Type B pancreatic cell (in vitro differentiated cells): Measurements from ENCODE around the gene RBM3. TPM values are rescaled to one million over a fixed set of nuclear protein-coding genes. Genes with fewer than 3 reads are reported as not detected.
A peak's percentile ranks its signal among the peaks of the same experiment; 100 is the strongest.
"Not testable (repeated sequence)": the region's sequence is repeated elsewhere in the genome, so short reads cannot be mapped to it uniquely, and the experiment has no call there.

Experiments
- DNase-seq: peaks from one replicate; pipeline ENCODE4 v3.0.0; 2021; ENCODE audit warnings: mixed read lengths; ENCODE audit not compliant: unreplicated experiment; ENCODE audit errors: extremely low spot score
- H3K27ac Mint-ChIP-seq: 2 replicates; pipeline ENCODE4 v1.8.0; 2021; ENCODE audit warnings: mild to moderate bottlenecking, mixed read lengths
- H3K27me3 Mint-ChIP-seq: 2 replicates; pipeline ENCODE4 v1.8.0; 2021; ENCODE audit warnings: mixed read lengths
- H3K36me3 Mint-ChIP-seq: 2 replicates; pipeline ENCODE4 v1.8.0; 2021; ENCODE audit warnings: mixed read lengths
- H3K4me1 Mint-ChIP-seq: one replicate; pipeline ENCODE4 v1.8.0; 2021; ENCODE audit warnings: mixed read lengths; ENCODE audit not compliant: unreplicated experiment
- H3K4me3 Mint-ChIP-seq: 2 replicates; pipeline ENCODE4 v1.8.0; 2021; ENCODE audit warnings: mild to moderate bottlenecking, mixed read lengths
- H3K9me3 Mint-ChIP-seq: 2 replicates; pipeline ENCODE4 v1.8.0; 2021; ENCODE audit warnings: mixed read lengths
- long read RNA-seq: library from polyadenylated mRNA; unstranded; transcript quantifications from one replicate; pipeline ENCODE4 v2.0.0, GENCODE V29; 2020
- total RNA-seq: library from RNA; stranded (reverse); gene quantifications from 2 replicates; pipeline ENCODE4 v1.2.1, GENCODE V29; 2021; ENCODE audit warnings: low replicate concordance
- TF ChIP-seq, protein P1 (sequence below): fragments of 200-600 bp; sonication (generic); conservative IDR thresholded peaks from 2 replicates; pipeline ENCODE4 v1.5.0; 2021; ENCODE audit warnings: antibody characterized with exemption, mild to moderate bottlenecking

The RBM3 gene
- total RNA-seq: 131 and 178 TPM in 2 replicates
- long read RNA-seq, transcript RBM3-203 (7 exons, 2,162 nt): major isoform, 444 of 512 reads
- long read RNA-seq, transcript RBM3-202 (6 exons, 1,130 nt): minor isoform, 13 of 512 reads
- long read RNA-seq, partial matches to known transcripts: 13 of 512 reads
- long read RNA-seq, other reads (novel, unspliced or antisense): 36 of 512 reads

DNA sequence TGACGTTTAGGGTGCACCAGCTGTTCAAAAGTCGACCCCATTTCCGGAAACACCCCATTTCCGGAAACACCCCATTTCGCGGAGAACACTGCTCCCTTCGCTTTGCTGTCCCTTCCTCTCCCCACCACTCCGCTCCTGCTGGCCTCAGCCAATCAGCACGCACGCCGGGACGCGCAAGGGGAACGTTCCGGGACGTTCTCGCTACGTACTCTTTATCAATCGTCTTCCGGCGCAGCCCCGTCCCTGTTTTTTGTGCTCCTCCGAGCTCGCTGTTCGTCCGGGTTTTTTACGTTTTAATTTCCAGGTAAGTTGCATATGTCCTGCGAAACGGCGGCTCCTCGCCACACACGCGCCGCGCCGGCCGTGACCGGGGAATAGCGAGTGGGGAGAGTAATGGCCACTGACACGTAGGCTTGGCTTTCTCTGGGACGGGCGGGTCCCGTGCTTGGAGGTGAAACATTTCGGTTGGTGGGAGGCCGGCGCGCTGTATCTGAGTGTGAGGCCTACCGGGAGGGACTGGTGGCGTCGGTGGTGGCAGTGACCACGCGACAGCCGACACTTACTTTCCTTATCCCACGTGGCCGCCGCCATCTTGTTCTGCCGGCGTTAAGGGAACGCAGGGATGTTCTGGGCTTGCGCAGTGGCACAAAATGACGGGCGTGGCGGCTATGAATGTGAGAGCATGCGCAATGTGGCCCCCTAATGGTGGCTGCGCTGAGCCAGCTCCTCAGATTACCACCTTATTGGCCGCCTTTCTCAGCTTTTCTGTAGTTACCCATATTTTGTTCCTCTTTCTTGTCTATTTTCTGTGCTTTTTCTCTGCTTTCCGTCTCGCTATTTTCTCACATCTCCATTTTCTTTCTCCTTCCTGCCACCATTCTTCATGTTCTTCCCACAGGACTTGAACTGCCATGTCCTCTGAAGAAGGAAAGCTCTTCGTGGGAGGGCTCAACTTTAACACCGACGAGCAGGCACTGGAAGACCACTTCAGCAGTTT lies at the start of gene RBM3:
Gene RBM3 (plus strand): TSS at position 215 of the 997 bp plus-strand sequence. CDS start 697 bp downstream, at position 912.
- H3K27ac Mint-ChIP-seq: peak within 1 kb of the TSS; percentile 99
- TF ChIP-seq, protein P1, sequence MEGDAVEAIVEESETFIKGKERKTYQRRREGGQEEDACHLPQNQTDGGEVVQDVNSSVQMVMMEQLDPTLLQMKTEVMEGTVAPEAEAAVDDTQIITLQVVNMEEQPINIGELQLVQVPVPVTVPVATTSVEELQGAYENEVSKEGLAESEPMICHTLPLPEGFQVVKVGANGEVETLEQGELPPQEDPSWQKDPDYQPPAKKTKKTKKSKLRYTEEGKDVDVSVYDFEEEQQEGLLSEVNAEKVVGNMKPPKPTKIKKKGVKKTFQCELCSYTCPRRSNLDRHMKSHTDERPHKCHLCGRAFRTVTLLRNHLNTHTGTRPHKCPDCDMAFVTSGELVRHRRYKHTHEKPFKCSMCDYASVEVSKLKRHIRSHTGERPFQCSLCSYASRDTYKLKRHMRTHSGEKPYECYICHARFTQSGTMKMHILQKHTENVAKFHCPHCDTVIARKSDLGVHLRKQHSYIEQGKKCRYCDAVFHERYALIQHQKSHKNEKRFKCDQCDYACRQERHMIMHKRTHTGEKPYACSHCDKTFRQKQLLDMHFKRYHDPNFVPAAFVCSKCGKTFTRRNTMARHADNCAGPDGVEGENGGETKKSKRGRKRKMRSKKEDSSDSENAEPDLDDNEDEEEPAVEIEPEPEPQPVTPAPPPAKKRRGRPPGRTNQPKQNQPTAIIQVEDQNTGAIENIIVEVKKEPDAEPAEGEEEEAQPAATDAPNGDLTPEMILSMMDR: peak; percentile 64
- peak; percentile 87 for DNase-seq
- H3K4me3 Mint-ChIP-seq: peak within 1 kb of the TSS; percentile 95
- no peaks in the 10 kb centered on the region for H3K4me1 Mint-ChIP-seq
- H3K9me3 Mint-ChIP-seq: no peaks in the 10 kb centered on the region
- no peaks in the 10 kb centered on the region for H3K27me3 Mint-ChIP-seq
- peaks cover 17% of the 10 kb centered on the region for H3K36me3 Mint-ChIP-seq

DNA sequence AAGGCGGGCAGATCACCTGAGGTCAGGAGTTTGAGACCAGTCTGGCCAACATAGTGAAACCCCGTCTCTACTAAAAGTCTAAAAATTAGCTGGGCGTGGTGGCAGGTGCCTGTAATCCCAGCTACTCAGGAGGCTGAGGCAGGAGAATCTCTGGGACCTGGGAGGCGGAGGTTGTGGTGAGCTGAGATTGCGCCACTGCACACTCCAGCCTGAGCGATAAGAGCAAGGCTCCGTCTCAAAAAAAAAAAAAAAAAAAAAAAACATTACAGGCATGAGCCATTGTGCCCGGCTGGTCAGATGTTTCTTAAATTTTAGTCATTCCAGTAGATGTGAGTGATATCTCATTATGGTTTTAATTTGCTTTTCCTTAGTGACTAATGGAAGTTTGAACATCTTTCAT lies 48.4 kb upstream of the RBM3 start:
- not testable (repeated sequence) for H3K4me1 Mint-ChIP-seq, H3K9me3 Mint-ChIP-seq, H3K27me3 Mint-ChIP-seq, H3K4me3 Mint-ChIP-seq, H3K36me3 Mint-ChIP-seq, DNase-seq, H3K27ac Mint-ChIP-seq

DNA sequence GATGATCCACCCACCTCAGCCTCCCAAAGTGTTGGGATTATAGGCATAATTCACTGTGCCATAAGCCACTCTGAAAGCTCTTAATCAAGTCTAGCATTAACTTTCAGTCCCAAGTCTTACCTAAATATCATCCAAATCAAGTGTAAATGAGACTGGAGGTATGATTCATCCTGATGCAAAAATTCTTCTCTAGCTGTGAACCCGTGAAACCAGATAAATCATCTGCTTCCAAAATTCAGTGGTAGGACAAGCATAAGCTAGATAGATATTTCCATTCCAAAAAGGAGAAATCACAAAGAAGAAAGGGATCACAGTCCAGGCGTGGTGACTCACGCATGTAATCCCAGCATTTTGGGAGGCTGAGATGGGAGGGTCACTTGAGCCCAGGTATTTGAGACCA lies 43.5 kb upstream of the RBM3 start:
- H3K9me3 Mint-ChIP-seq: no peaks in the 10 kb centered on the region
- TF ChIP-seq, protein P1: no peak
- no peaks in the 10 kb centered on the region for H3K27me3 Mint-ChIP-seq
- H3K4me3 Mint-ChIP-seq: no peak overlapping the region
- no peak overlapping the region for H3K27ac Mint-ChIP-seq
- no peaks in the 10 kb centered on the region for H3K4me1 Mint-ChIP-seq
- peaks cover 8% of the 10 kb centered on the region for H3K36me3 Mint-ChIP-seq
- DNase-seq: no peak

DNA sequence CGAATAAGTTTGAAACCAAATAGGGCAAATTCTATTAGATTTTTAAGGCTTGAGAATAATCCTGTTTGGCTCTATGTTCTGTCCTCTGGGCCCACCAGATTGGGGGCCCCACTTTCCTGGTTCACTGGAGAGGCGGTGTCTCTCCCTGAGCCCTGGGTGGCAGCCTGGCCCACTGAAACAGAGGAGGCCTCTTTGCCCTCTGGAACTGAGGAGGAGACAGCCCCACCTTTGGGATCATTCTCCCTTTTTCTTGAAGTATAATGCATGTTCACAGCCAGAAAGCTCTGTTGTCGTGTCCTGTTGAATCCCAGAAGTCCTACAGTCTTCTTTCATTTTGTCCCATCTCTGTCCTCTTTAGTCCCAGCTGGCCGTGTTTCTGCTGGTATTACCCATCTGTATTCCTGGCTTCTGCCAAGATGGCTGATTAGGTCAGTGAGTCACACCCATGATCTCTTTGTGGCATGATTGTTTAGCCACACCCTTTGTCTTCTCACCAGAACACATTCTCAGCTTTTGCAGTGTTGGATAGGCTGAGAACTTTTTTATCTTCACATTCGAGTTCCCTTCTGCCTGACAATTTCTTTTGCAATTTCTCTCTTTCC lies 42.8 kb upstream of the RBM3 start:
- H3K27ac Mint-ChIP-seq: peak overlapping the region; percentile 83
- no peaks in the 10 kb centered on the region for H3K27me3 Mint-ChIP-seq
- TF ChIP-seq, protein P1: no peak

DNA sequence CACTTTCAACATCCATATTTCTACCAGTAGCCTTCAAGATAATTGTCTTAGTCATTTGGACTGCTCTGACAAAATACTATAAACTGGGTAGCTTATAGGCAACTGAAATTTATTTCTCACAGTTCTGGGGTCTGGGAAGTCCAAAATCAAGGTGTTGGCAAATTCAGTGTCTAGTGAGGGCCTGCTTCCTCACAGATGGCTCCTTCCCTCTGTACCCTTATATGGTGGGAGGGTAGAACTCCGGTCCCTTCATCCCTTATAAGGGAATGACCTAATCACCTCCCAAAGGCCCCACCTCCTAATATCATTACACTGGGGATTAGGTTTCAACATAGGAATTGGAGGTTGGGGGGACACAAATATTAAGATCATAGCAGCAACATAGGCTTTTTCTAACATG lies 42.1 kb upstream of the RBM3 start:
- H3K4me3 Mint-ChIP-seq: no peak overlapping the region
- peak overlapping the region; percentile 83 for H3K27ac Mint-ChIP-seq
- no peaks in the 10 kb centered on the region for H3K27me3 Mint-ChIP-seq
- no peaks in the 10 kb centered on the region for H3K9me3 Mint-ChIP-seq
- no peak for DNase-seq
- TF ChIP-seq, protein P1: no peak
- peaks cover 8% of the 10 kb centered on the region for H3K36me3 Mint-ChIP-seq
- no peaks in the 10 kb centered on the region for H3K4me1 Mint-ChIP-seq

More for the DNA sequence above, 42.8 kb upstream of the RBM3 start:
- no peak for DNase-seq
- Mint-ChIP-seq H3K36me3 (peaks cover 8% of the 10 kb centered on the region), H3K4me1 (no peaks in the 10 kb centered on the region), H3K9me3 (no peaks in the 10 kb centered on the region), H3K4me3 (no peak overlapping the region)
